Activated CD8-positive, alpha-beta memory T cell treated with anti-CD3 and anti-CD28 coated beads for 48 hours (primary cell): ENCODE results near the gene CDH4.

Experiments used
- DNase-seq, 3 experiments: peaks; one replicate each; pipeline ENCODE4 v3.0.0-alpha.2; 2020; ENCODE audit warnings: low read depth in 2 of 3, low spot score in 2 of 3

CDH4 gene

GRCh38 chr20:61597996-61598395, 345.9 kb downstream of the CDH4 start:
- no peak for DNase-seq

GRCh38 chr20:61598586-61598985, 346.5 kb downstream of the CDH4 start:
- no peak for DNase-seq

- DNase-seq = no peak
These were observed 347.0 kb downstream of the CDH4 start for GRCh38 chr20:61599061-61599531.

GRCh38 chr20:61599541-61599992, 347.5 kb downstream of the CDH4 start:
- no peak for DNase-seq

- no peak for DNase-seq
These were observed 348.0 kb downstream of the CDH4 start for GRCh38 chr20:61600016-61600415.

DNA sequence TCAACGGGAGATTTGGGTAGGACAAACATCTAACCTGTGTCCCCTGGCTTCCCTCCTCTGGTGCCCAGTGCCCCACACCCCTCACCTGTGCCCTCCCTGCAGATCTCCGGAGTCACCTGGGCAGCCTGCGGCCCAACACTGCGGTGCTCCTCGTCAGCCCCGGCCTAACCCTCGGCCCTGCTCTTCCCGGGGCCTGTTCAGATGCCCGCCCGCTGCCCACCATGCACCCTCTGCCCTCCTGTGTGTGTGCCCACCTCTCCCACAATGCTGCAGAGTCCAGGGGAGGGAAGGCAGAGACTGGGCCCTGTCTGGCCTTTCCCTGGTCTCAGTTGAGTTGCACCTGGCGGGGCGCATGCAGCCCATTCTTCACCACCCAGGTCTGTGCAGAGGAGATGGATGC, 349.3 kb downstream of the CDH4 start:
- no peak for DNase-seq

- DNase-seq = no peak
These were observed 349.8 kb downstream of the CDH4 start for GRCh38 chr20:61601853-61602252.

- no peak for DNase-seq
These were observed 351.7 kb downstream of the CDH4 start for GRCh38 chr20:61603715-61604114.

DNA sequence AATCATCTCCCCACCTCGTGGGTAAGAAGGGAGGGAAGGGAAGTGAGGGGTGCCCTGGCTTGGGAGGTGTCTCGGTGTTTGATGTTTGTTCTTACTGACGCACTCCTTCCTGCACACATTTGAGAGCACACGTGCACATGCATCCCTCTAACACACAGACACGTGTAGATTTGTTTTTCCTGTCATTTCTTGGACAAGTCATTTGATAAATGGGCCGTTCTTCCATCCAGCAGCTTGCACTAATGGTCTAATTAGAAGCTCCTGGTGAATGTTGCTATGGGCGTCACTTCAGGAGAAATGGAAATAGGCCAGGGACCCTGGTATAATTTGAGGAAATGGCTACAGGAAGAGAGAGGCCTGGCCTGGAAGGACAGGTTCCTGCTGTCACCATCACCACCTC, 352.5 kb downstream of the CDH4 start:
- DNase-seq = no peak

- no peak for DNase-seq
These were observed 353.2 kb downstream of the CDH4 start for GRCh38 chr20:61605283-61605682.

GRCh38 chr20:61605862-61606557, 353.9 kb downstream of the CDH4 start:
- no peak for DNase-seq

DNA sequence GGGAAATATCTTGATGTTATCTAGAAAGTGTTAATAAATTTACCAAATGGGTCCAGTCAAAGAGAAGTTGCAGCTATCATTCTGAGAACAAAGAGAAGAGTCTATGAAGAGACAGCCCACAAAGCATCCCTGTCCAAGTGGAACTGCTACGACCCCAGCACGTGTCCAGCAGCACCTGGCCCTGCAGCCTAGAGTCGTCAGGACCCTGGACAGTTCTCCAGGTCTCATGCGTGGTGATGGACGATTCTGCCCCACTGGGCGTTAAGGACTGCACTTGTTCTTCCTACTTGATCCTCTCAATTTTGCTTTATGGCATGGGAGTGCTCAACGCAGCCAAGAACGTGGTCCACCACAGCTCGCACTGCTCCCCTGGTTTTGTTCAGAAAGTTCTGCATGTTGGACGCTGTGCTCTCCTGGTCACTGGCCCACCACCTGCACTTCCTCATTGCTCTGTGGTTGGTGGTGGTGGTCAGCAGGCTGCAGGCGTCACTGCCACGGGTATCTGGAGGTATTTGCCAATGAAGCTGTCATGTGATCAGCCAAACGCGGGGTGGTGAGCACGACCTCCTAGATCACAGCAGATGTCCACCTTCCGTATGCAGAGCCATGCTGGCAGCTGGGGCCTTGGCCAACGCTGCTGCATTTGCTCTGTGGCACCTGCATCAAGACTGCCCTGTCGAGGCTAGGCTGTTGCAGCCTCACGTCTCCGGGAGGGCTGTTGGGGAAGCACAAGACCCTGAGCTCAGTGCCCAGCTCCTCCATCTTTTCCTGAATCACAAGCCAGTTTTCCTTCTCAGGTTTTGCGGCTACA, 356.4 kb downstream of the CDH4 start:
- no peak for DNase-seq

DNA sequence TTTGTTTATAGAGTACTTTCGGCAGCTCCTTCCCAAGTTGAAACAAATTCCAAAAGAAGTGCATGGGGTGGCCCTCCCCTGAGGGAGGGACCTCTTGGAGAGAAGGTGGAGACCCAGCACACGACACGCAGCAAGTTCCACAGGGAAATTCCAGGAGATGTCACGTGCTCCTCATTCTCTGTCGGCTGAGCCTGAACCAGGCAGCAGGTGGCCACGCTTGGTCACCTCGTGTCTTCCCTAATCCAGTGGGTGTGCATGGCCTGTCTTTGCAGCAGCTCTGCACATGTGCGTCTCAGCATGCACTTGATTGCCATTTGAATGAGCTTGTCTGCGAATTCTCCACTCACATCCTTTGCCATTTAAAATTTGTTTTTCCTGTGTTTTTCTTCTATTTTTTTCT, 357.4 kb downstream of the CDH4 start:
- no peak for DNase-seq

DNA sequence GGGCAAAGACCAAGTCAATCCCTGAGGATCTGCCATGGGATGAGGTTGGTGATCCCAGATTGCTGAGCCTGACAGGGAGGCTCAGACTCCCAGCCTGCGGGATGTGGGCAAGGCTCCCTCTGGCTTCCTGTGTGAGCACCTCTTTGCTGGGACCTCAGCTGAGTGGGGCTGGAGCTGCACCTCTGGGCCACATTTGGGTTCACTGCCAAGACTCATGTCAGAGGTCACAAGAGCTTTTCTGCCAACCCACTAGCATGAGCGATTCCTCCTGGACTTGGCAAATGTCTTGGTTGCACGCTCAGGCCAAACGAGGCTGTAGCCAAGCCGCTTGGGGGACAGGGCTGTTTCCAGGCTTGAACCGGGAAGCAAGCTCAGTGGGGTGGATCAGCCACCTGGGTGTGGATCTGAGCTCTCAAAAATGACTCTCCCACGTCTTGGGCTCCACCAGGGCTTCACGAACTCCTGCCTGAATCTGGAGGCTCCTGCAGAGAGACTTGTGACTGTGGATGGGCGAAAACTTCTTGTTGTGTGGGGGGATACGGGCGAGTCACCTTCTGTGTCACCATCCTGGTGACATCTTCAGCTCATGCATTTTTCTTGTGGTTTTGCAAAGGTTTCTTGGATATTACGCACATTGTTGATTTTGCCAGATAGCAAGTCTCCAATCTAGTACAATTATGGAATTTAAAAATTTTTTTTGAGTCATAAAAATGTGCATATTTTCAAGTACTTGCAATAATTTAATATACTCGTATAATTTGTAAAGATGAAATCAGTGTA, 359.5 kb downstream of the CDH4 start:
- no peak for DNase-seq

- no peak for DNase-seq
These were observed 362.1 kb downstream of the CDH4 start for GRCh38 chr20:61613917-61614705.

DNA sequence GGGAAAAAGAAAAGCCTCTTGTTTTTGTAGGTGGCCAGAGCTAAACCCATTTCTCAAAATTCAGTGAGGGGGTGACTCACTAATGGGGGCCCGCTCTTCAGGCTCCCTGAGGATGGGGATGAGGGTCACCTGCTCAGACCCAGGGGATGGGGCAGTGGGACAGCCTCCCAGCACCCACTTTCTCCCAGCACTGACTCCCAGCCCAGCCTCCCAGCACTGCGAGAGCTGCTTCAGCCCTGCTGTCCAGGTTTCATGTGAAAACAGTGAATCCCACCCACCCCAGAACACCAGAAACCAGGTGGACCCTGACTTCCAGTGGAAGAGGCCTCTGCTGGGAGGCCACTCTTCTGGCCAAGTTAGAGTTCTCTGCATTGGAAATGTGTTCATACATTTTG, 362.6 kb downstream of the CDH4 start:
- DNase-seq = no peak

DNA sequence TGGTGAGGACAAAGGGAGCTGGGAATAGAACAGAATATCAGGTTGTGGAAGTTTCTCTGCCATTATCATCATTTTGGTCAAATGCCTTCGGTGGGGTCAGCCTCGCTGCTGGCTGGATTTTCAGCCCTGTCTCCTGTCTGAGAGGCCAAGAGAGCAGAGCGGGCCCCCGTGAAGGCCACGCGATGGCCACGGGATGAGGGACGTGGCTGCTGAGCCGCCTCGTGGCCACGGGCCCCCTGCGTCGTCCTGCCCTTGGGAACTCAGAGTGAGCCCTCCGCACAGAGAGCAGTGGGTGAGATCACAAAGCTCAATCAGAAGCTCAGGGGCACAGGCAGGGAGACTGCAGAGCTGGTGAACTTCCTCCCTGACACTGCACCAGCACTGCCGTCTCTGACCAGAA, 363.7 kb downstream of the CDH4 start:
- no peak for DNase-seq

- DNase-seq = no peak
These were observed 367.7 kb downstream of the CDH4 start for GRCh38 chr20:61619751-61620150.

DNA sequence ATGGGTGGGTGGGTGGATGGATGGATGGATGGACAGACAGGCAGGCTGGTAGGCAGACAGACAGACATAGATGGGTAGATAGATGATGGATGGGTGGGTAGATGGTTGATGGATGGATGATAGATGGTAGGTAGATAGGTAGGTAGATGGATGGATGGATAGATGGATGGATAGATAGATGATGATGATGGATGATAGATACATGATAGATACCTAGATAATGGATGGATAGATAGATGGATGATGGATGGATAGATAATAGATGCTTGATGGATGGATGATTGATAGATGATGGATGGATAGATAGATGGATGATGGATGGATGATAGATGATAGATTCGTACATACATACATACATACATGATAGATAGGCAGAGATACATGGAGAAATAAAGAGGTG, 368.1 kb downstream of the CDH4 start:
- no peak for DNase-seq

- no peak for DNase-seq
These were observed 369.1 kb downstream of the CDH4 start for GRCh38 chr20:61621035-61621730.
